ENCODE measurements around the gene PCNX2. TPM values are rescaled to one million over a fixed set of nuclear protein-coding genes. Genes with fewer than 3 reads are reported as not detected.

Gene PCNX2
- total RNA-seq, 1 donor from 2014 or later = 25.5 TPM

DNA sequence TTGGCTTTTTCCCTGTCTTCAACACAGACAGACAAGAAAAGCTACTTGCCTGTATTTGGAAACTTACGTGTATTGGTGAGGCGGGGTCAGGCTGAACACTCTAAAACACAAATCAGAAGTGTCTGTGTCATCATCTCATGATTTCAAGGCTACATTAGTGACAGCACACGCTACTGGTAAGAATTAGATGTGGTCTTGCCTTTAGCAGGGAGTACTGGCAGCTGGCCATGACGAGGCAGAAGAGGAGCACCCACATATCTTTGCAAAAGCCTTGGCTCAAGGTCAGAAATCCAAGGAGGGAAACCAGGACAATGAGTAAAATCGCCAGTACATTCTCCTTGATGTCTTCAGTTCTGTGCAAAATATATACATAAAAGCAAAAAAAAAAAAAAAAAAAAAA, 77.7 kb downstream of the PCNX2 start:
- Histone ChIP-seq H3K79me2 (ENCODE audit: insufficient read depth, low read length) (no peaks in the 10 kb centered on the region), H3K27me3 (ENCODE audit: insufficient read depth, low read length) (no peaks in the 10 kb centered on the region), H3K9me3 (ENCODE audit: insufficient read depth, low read depth, low read length) (no peaks in the 10 kb centered on the region), H3K36me3 (ENCODE audit: insufficient read depth, low read length) (peaks cover 8% of the 10 kb centered on the region), H2AFZ (ENCODE audit: low read depth, low read length) (no peak overlapping the region), H3K9ac (ENCODE audit: low read length) (no peak overlapping the region), H3K27ac (ENCODE audit: low read depth, low read length) (no peak overlapping the region), H3K4me2 (ENCODE audit: low read length) (no peak overlapping the region), H4K20me1 (ENCODE audit: insufficient read depth, low read length) (no peaks in the 10 kb centered on the region), H3K4me1 (ENCODE audit: insufficient read depth, low read length) (no peaks in the 10 kb centered on the region), H3K4me3 (ENCODE audit: insufficient read depth, low read depth, low read length) (no peak overlapping the region)
- H3K27me3 Mint-ChIP-seq (ENCODE audit: low read depth, unreplicated experiment) = no peaks in the 10 kb centered on the region
- no peak overlapping the region for H3K27ac Mint-ChIP-seq (ENCODE audit: unreplicated experiment)
- peaks cover 8% of the 10 kb centered on the region for H3K4me1 Mint-ChIP-seq (ENCODE audit: low read depth, unreplicated experiment)
- H3K9me3 Mint-ChIP-seq (ENCODE audit: unreplicated experiment) = no peaks in the 10 kb centered on the region
- no peak for FAIRE-seq
- peaks cover 12% of the 10 kb centered on the region for H3K36me3 Mint-ChIP-seq (ENCODE audit: low read depth, unreplicated experiment)
- H3K4me3 Mint-ChIP-seq (ENCODE audit: unreplicated experiment) = no peak overlapping the region
- no peak for DNase-seq (ENCODE audit: low read depth)
- TF ChIP-seq CTCF (IDR thresholded peaks at IDR 0.05; ENCODE audit: insufficient read depth, low read depth, low read length) (no peak), EZH2 (IDR thresholded peaks at IDR 0.05; ENCODE audit: insufficient read depth, low read length) (no peak)

- H3K27ac Mint-ChIP-seq (ENCODE audit: unreplicated experiment) = no peak overlapping the region
- no peak overlapping the region for H2AFZ ChIP-seq (ENCODE audit: low read depth, low read length)
- H3K79me2 ChIP-seq (ENCODE audit: insufficient read depth, low read length) = no peaks in the 10 kb centered on the region
- DNase-seq (ENCODE audit: low read depth) (no peak), FAIRE-seq (no peak)
- H3K4me3 ChIP-seq (ENCODE audit: insufficient read depth, low read depth, low read length) = no peak overlapping the region
- peaks cover 13% of the 10 kb centered on the region for H3K4me1 Mint-ChIP-seq (ENCODE audit: low read depth, unreplicated experiment)
- H3K9ac ChIP-seq (ENCODE audit: low read length) = no peak overlapping the region
- no peaks in the 10 kb centered on the region for H3K27me3 Mint-ChIP-seq (ENCODE audit: low read depth, unreplicated experiment)
- peaks cover 8% of the 10 kb centered on the region for H3K36me3 ChIP-seq (ENCODE audit: insufficient read depth, low read length)
- no peak overlapping the region for H3K4me2 ChIP-seq (ENCODE audit: low read length)
- no peaks in the 10 kb centered on the region for H3K9me3 ChIP-seq (ENCODE audit: insufficient read depth, low read depth, low read length)
- peaks cover 12% of the 10 kb centered on the region for H3K36me3 Mint-ChIP-seq (ENCODE audit: low read depth, unreplicated experiment)
- no peak overlapping the region for H3K27ac ChIP-seq (ENCODE audit: low read depth, low read length)
- no peaks in the 10 kb centered on the region for H3K9me3 Mint-ChIP-seq (ENCODE audit: unreplicated experiment)
- TF ChIP-seq CTCF (IDR thresholded peaks at IDR 0.05; ENCODE audit: insufficient read depth, low read depth, low read length) (no peak), EZH2 (IDR thresholded peaks at IDR 0.05; ENCODE audit: insufficient read depth, low read length) (no peak)
- H4K20me1 ChIP-seq (ENCODE audit: insufficient read depth, low read length) = no peaks in the 10 kb centered on the region
- H3K4me1 ChIP-seq (ENCODE audit: insufficient read depth, low read length) = no peaks in the 10 kb centered on the region
- no peaks in the 10 kb centered on the region for H3K27me3 ChIP-seq (ENCODE audit: insufficient read depth, low read length)
- no peak overlapping the region for H3K4me3 Mint-ChIP-seq (ENCODE audit: unreplicated experiment)
Measured at GRCh38 chr1:233216009-233216408, 79.5 kb downstream of the PCNX2 start.

DNA sequence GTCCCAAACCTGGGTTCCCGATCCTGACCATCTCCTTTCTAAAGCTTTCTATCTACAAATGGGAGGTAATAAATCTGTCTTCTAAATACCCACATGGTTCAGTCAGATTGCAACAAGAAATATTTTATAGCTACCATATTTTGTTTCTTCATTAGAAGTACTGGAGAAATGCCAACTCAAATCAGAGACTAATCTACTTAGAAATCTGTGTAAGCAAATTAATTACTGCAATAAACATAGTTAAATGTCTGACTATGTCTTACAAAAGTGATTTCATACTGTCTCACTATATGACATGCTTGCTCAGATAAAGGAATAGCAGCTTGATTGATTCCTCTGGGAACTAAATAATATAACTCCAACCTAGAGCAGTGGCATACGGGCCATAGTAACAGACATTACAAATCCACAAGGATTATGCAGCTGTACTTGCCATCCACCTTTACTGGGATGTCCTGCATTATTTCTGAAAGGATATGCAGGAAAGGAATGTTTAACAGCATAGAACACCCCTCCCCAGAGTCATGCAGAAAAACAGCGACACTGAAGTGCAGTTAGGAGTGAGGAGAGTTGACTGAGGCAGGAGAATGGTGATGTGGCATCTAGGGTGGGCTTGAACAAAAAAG, 80.3 kb downstream of the PCNX2 start:
- no peaks in the 10 kb centered on the region for H3K9me3 Mint-ChIP-seq (ENCODE audit: unreplicated experiment)
- Histone ChIP-seq H3K27me3 (ENCODE audit: insufficient read depth, low read length) (no peaks in the 10 kb centered on the region), H3K79me2 (ENCODE audit: insufficient read depth, low read length) (no peaks in the 10 kb centered on the region), H3K4me3 (ENCODE audit: insufficient read depth, low read depth, low read length) (no peak overlapping the region), H2AFZ (ENCODE audit: low read depth, low read length) (no peak overlapping the region), H3K4me1 (ENCODE audit: insufficient read depth, low read length) (no peaks in the 10 kb centered on the region), H3K9ac (ENCODE audit: low read length) (no peak overlapping the region), H3K27ac (ENCODE audit: low read depth, low read length) (no peak overlapping the region), H3K4me2 (ENCODE audit: low read length) (no peak overlapping the region), H4K20me1 (ENCODE audit: insufficient read depth, low read length) (no peaks in the 10 kb centered on the region), H3K9me3 (ENCODE audit: insufficient read depth, low read depth, low read length) (no peaks in the 10 kb centered on the region), H3K36me3 (ENCODE audit: insufficient read depth, low read length) (peaks cover 7% of the 10 kb centered on the region)
- no peak overlapping the region for H3K4me3 Mint-ChIP-seq (ENCODE audit: unreplicated experiment)
- TF ChIP-seq EZH2 (IDR thresholded peaks at IDR 0.05; ENCODE audit: insufficient read depth, low read length) (no peak), CTCF (IDR thresholded peaks at IDR 0.05; ENCODE audit: insufficient read depth, low read depth, low read length) (no peak)
- FAIRE-seq (no peak), DNase-seq (ENCODE audit: low read depth) (no peak)
- peaks cover 11% of the 10 kb centered on the region for H3K36me3 Mint-ChIP-seq (ENCODE audit: low read depth, unreplicated experiment)
- no peak overlapping the region for H3K27ac Mint-ChIP-seq (ENCODE audit: unreplicated experiment)
- peaks cover 15% of the 10 kb centered on the region for H3K4me1 Mint-ChIP-seq (ENCODE audit: low read depth, unreplicated experiment)
- no peaks in the 10 kb centered on the region for H3K27me3 Mint-ChIP-seq (ENCODE audit: low read depth, unreplicated experiment)

All from astrocyte (in vitro differentiated cells and primary cell).